Trophoblast cell (in vitro differentiated cells and primary cell): Measurements from ENCODE around the gene XPC.

Experiments used
- DNase-seq, 2 donors: peaks; one replicate each; pipeline ENCODE4 v3.0.0-alpha.2; 2016
- H2AFZ ChIP-seq: 2 replicates; pipeline ENCODE4 v1.6.1; 2013; ENCODE audit warnings: low read length, moderate library complexity, mild to moderate bottlenecking; ENCODE audit not compliant: insufficient read depth, poor library complexity
- H2AK5ac ChIP-seq: 2 replicates; pipeline ENCODE4 v1.6.1; 2013; ENCODE audit warnings: mild to moderate bottlenecking, low read length
- H2BK120ac ChIP-seq: 2 replicates; pipeline ENCODE4 v1.6.1; 2013; ENCODE audit warnings: low read length, mild to moderate bottlenecking, moderate library complexity; ENCODE audit not compliant: insufficient read depth, poor library complexity
- H2BK12ac ChIP-seq: 2 replicates; pipeline ENCODE4 v1.6.1; 2013; ENCODE audit warnings: mild to moderate bottlenecking, low read length, moderate library complexity
- H2BK5ac ChIP-seq: 2 replicates; pipeline ENCODE4 v1.6.1; 2013; ENCODE audit warnings: low read length, low read depth, moderate library complexity, mild to moderate bottlenecking; ENCODE audit not compliant: poor library complexity
- H3K14ac ChIP-seq: 2 replicates; pipeline ENCODE4 v1.6.1; 2013; ENCODE audit warnings: mild to moderate bottlenecking, low read length
- H3K18ac ChIP-seq: 2 replicates; pipeline ENCODE4 v1.6.1; 2013; ENCODE audit warnings: mild to moderate bottlenecking, low read length
- H3K23ac ChIP-seq: 2 replicates; pipeline ENCODE4 v1.6.1; 2013; ENCODE audit warnings: low read length
- H3K27ac ChIP-seq: 2 replicates; pipeline ENCODE4 v1.5.1; 2013; ENCODE audit warnings: low read depth, mild to moderate bottlenecking, inconsistent platforms, low read length, moderate library complexity
- H3K27me3 ChIP-seq: 2 replicates; pipeline ENCODE4 v1.6.1; 2013; ENCODE audit warnings: inconsistent platforms, mild to moderate bottlenecking, low read length, moderate library complexity; ENCODE audit not compliant: insufficient read depth
- H3K36me3 ChIP-seq, 2 experiments: 1 replicate in 1 of 2; 2 replicates in 1 of 2; pipeline ENCODE4 v1.6.1; 2013; ENCODE audit warnings: low read length in 2 of 2, mild to moderate bottlenecking in 2 of 2, moderate library complexity in 1 of 2; ENCODE audit not compliant: insufficient read depth in 2 of 2, control insufficient read depth in 1 of 2
- H3K4ac ChIP-seq: 2 replicates; pipeline ENCODE4 v1.6.1; 2013; ENCODE audit warnings: low read depth, mild to moderate bottlenecking, low read length, moderate library complexity
- H3K4me1 ChIP-seq, 2 experiments: 1 replicate in 1 of 2; 2 replicates in 1 of 2; pipeline ENCODE4 v1.6.1; 2013; ENCODE audit warnings: low read length in 2 of 2, mild to moderate bottlenecking in 2 of 2, moderate library complexity in 1 of 2; ENCODE audit not compliant: insufficient read depth in 2 of 2, control insufficient read depth in 1 of 2
- H3K4me2 ChIP-seq: 2 replicates; pipeline ENCODE4 v1.6.1; 2013; ENCODE audit warnings: inconsistent platforms, mild to moderate bottlenecking, low read length, moderate library complexity
- H3K4me3 ChIP-seq: 2 replicates; pipeline ENCODE4 v1.5.1; 2013; ENCODE audit warnings: mild to moderate bottlenecking, low read depth, low read length, inconsistent platforms
- H3K79me1 ChIP-seq: one replicate; pipeline ENCODE4 v1.6.1; 2013; ENCODE audit warnings: low read length
- H3K79me2 ChIP-seq: 2 replicates; pipeline ENCODE4 v1.6.1; 2013; ENCODE audit warnings: low read length, mild to moderate bottlenecking; ENCODE audit not compliant: control insufficient read depth, insufficient read depth, poor library complexity
- H3K9ac ChIP-seq: 2 replicates; pipeline ENCODE4 v1.6.1; 2013; ENCODE audit warnings: mild to moderate bottlenecking, low read length
- H3K9me3 ChIP-seq: 2 replicates; pipeline ENCODE4 v1.6.1; 2013; ENCODE audit warnings: low read depth, mild to moderate bottlenecking, control low read depth, inconsistent platforms, low read length; ENCODE audit not compliant: insufficient read depth
- H4K12ac ChIP-seq: 2 replicates; pipeline ENCODE4 v1.6.1; 2013; ENCODE audit warnings: low read depth, mild to moderate bottlenecking, low read length, moderate library complexity
- H4K8ac ChIP-seq: 2 replicates; pipeline ENCODE4 v1.6.1; 2013; ENCODE audit warnings: low read depth, mild to moderate bottlenecking, low read length, moderate library complexity
- H4K91ac ChIP-seq: one replicate; pipeline ENCODE4 v1.6.1; 2013; ENCODE audit warnings: low read depth, mild to moderate bottlenecking, low read length, moderate library complexity
- WGBS: extraction: QIAGEN DNeasy Blood & Tissue Kit; methylation state at CpG from one replicate; pipeline ENCODE4 v1.1.7; 2013; ENCODE audit warnings: missing lambda C conversion rate; ENCODE audit not compliant: insufficient read length, insufficient coverage; ENCODE audit errors: extremely low coverage; 5-methylcytosine and 5-hydroxymethylcytosine counted together

The XPC gene

GRCh38 chr3:14126887-14127505 is 51.4 kb downstream of the XPC start:
- Histone ChIP-seq H4K8ac (no peak overlapping the region), H2AK5ac (no peak overlapping the region), H3K79me1 (peaks cover 13% of the 10 kb centered on the region), H3K27me3 (no peaks in the 10 kb centered on the region), H3K27ac (no peak overlapping the region), H2BK120ac (no peak overlapping the region), H3K9me3 (peaks cover 1% of the 10 kb centered on the region), H3K23ac (no peak overlapping the region), H4K91ac (no peak overlapping the region), H3K4me1 (peaks cover 15 to 17% of the 10 kb centered on the region in 2 experiments), H3K9ac (no peak overlapping the region), H3K18ac (no peak overlapping the region), H2BK12ac (no peak overlapping the region), H4K12ac (no peak overlapping the region), H3K4me3 (no peak overlapping the region), H3K14ac (no peak overlapping the region), H3K79me2 (peaks cover 10% of the 10 kb centered on the region), H3K4ac (no peak overlapping the region), H3K36me3 (peaks cover 24 to 33% of the 10 kb centered on the region in 2 experiments), H3K4me2 (no peak overlapping the region), H2AFZ (no peak overlapping the region), H2BK5ac (no peak overlapping the region)
- no CpG with 5 or more reads among the region's 5 CpGs for WGBS
- DNase-seq: no peak

GRCh38 chr3:14126017-14126886 is 52.1 kb downstream of the XPC start:
- Histone ChIP-seq H2BK5ac (no peak overlapping the region), H3K14ac (no peak overlapping the region), H3K4ac (peak overlapping the region; percentile 21), H2AK5ac (no peak overlapping the region), H3K27ac (no peak overlapping the region), H2BK120ac (no peak overlapping the region), H2AFZ (no peak overlapping the region), H3K9me3 (peaks cover 1% of the 10 kb centered on the region), H3K23ac (no peak overlapping the region), H3K4me1 (peaks cover 15 to 17% of the 10 kb centered on the region in 2 experiments), H3K79me1 (peaks cover 13% of the 10 kb centered on the region), H4K91ac (no peak overlapping the region), H3K4me2 (peak overlapping the region; percentile 65), H3K79me2 (peaks cover 10% of the 10 kb centered on the region), H4K8ac (no peak overlapping the region), H3K4me3 (peak overlapping the region; percentile 56), H3K18ac (no peak overlapping the region), H3K36me3 (peaks cover 18 to 26% of the 10 kb centered on the region in 2 experiments), H2BK12ac (no peak overlapping the region), H3K9ac (no peak overlapping the region), H3K27me3 (no peaks in the 10 kb centered on the region), H4K12ac (no peak overlapping the region)
- no CpG with 5 or more reads among the region's 11 CpGs for WGBS
- peak in 1 of 2 donors; percentile 17 for DNase-seq

GRCh38 chr3:14125193-14126016 is 53.0 kb downstream of the XPC start:
- H3K4me1 ChIP-seq: peaks cover 15 to 17% of the 10 kb centered on the region in 2 experiments
- H2BK12ac ChIP-seq: no peak overlapping the region
- peak overlapping the region; percentile 91 for H3K4me3 ChIP-seq
- peak overlapping the region; percentile 86 for H3K9ac ChIP-seq
- H3K4me2 ChIP-seq: peak overlapping the region; percentile 65
- peak overlapping the region; percentile 82 for H2AFZ ChIP-seq
- H3K79me1 ChIP-seq: peaks cover 13% of the 10 kb centered on the region
- H4K91ac ChIP-seq: peak overlapping the region; percentile 67
- peak overlapping the region; percentile 73 for H4K12ac ChIP-seq
- peaks cover 10 to 18% of the 10 kb centered on the region in 2 experiments for H3K36me3 ChIP-seq
- no peaks in the 10 kb centered on the region for H3K27me3 ChIP-seq
- peak overlapping the region; percentile 15 for H3K18ac ChIP-seq
- WGBS: no CpG with 5 or more reads among the region's 44 CpGs
- peak overlapping the region; percentile 57 for H2AK5ac ChIP-seq
- peaks cover 10% of the 10 kb centered on the region for H3K79me2 ChIP-seq
- H2BK120ac ChIP-seq: peak overlapping the region; percentile 52
- peak; percentile 83 to 84 for DNase-seq
- H3K4ac ChIP-seq: peak overlapping the region; percentile 31
- H3K14ac ChIP-seq: peak overlapping the region; percentile 56
- H3K23ac ChIP-seq: no peak overlapping the region
- peak overlapping the region; percentile 82 for H4K8ac ChIP-seq
- H3K9me3 ChIP-seq: peaks cover 1% of the 10 kb centered on the region
- H2BK5ac ChIP-seq: peak overlapping the region; percentile 63
- peak overlapping the region; percentile 75 for H3K27ac ChIP-seq

GRCh38 chr3:14124615-14125192 is 53.7 kb downstream of the XPC start, which contains the start of the genes CHCHD4 and TMEM43:
CHCHD4 (minus strand) TSS chr3:14124870; CDS start chr3:14124676, 194 bp downstream.
TMEM43 (plus strand) TSS chr3:14125052; CDS start chr3:14125194, 142 bp downstream.
- Histone ChIP-seq H3K23ac (no peak within 1 kb of the TSS), H3K9me3 (peaks cover 1% of the 10 kb centered on the region), H3K18ac (peak within 1 kb of the TSS; percentile 85), H2BK120ac (peak within 1 kb of the TSS; percentile 68), H3K4me3 (peak within 1 kb of the TSS; percentile 91), H2AK5ac (peak within 1 kb of the TSS; percentile 57), H3K4me2 (peak within 1 kb of the TSS; percentile 88), H3K14ac (peak within 1 kb of the TSS; percentile 77), H4K12ac (peak within 1 kb of the TSS; percentile 79), H3K9ac (peak within 1 kb of the TSS; percentile 86), H4K91ac (peak within 1 kb of the TSS; percentile 81), H3K79me2 (peaks cover 10% of the 10 kb centered on the region), H4K8ac (peak within 1 kb of the TSS; percentile 90), H3K27me3 (no peaks in the 10 kb centered on the region), H3K4ac (peak within 1 kb of the TSS; percentile 44), H3K36me3 (peaks cover 11 to 14% of the 10 kb centered on the region in 2 experiments), H3K79me1 (peaks cover 13% of the 10 kb centered on the region), H3K27ac (peak within 1 kb of the TSS; percentile 75), H2BK5ac (peak within 1 kb of the TSS; percentile 71), H2BK12ac (no peak within 1 kb of the TSS), H3K4me1 (peaks cover 15 to 20% of the 10 kb centered on the region in 2 experiments), H2AFZ (peak within 1 kb of the TSS; percentile 85)
- no CpG with 5 or more reads among the region's 55 CpGs for WGBS
- peak; percentile 99 to 100 for DNase-seq
